ENCODE measurements around the gene PCDH9. TPM values are rescaled to one million over a fixed set of nuclear protein-coding genes. Genes with fewer than 3 reads are reported as not detected.

The PCDH9 gene
- total and polyA plus RNA-seq, 8 donors, result 0.46 to 3.8 (median 1.5) TPM

- no peaks in the 10 kb centered on the region for H3K4me1 ChIP-seq
- no peak for TF ChIP-seq CTCF (IDR thresholded peaks at IDR 0.05)
- ATAC-seq, result no peak
- H3K36me3 ChIP-seq, result no peaks in the 10 kb centered on the region
- H3K9me3 ChIP-seq, result no peaks in the 10 kb centered on the region
- H3K4me3 ChIP-seq, result no peak overlapping the region
- 62 to 77% methylated on average over 2 of the region's 2 CpGs for WGBS, 2 donors
- no peak for DNase-seq
- FAIRE-seq, result no peak
- H3K27me3 ChIP-seq, result no peaks in the 10 kb centered on the region
- H3K27ac ChIP-seq, result no peak overlapping the region
- intact Hi-C loops (cut with DNase I), result no loop called here
Observed at GRCh38 chr13:66506979-66507378, 723.2 kb downstream of the PCDH9 start.

GRCh38 chr13:66506051-66506777 lies 723.9 kb downstream of the PCDH9 start:
- 71 to 79% methylated on average over 7 of the region's 7 CpGs for WGBS, 2 donors
- Histone ChIP-seq H3K4me3 (no peak overlapping the region), H3K27ac (no peak overlapping the region), H3K9me3 (no peaks in the 10 kb centered on the region), H3K27me3 (no peaks in the 10 kb centered on the region), H3K4me1 (no peaks in the 10 kb centered on the region), H3K36me3 (no peaks in the 10 kb centered on the region)
- TF ChIP-seq CTCF (IDR thresholded peaks at IDR 0.05), result no peak
- FAIRE-seq (no peak), ATAC-seq (no peak), DNase-seq (no peak)
- intact Hi-C loops (cut with DNase I), result no loop called here

- ATAC-seq, result no peak
Observed at GRCh38 chr13:66503890-66504289, 726.2 kb downstream of the PCDH9 start.

GRCh38 chr13:66501181-66501580 lies 729.0 kb downstream of the PCDH9 start:
- DNase-seq, result no peak
- Histone ChIP-seq H3K36me3 (no peaks in the 10 kb centered on the region), H3K27me3 (no peaks in the 10 kb centered on the region), H3K4me3 (no peak overlapping the region), H3K9me3 (no peaks in the 10 kb centered on the region), H3K4me1 (no peaks in the 10 kb centered on the region), H3K27ac (no peak overlapping the region)
- intact Hi-C loops (cut with DNase I), result no loop called here
- FAIRE-seq, result no peak
- no peak for ATAC-seq
- no peak for TF ChIP-seq CTCF (IDR thresholded peaks at IDR 0.05)

More at GRCh38 chr13:66503890-66504289, 726.2 kb downstream of the PCDH9 start:
- Histone ChIP-seq H3K9me3 (no peaks in the 10 kb centered on the region), H3K36me3 (no peaks in the 10 kb centered on the region), H3K4me1 (no peaks in the 10 kb centered on the region), H3K27me3 (no peaks in the 10 kb centered on the region), H3K27ac (no peak overlapping the region), H3K4me3 (no peak overlapping the region)
- DNase-seq (no peak), FAIRE-seq (no peak)
- 53 to 72% methylated on average over 6 of the region's 6 CpGs for WGBS, 2 donors
- TF ChIP-seq CTCF (IDR thresholded peaks at IDR 0.05), result no peak
- intact Hi-C loops (cut with DNase I), result no loop called here

GRCh38 chr13:66492479-66492878 lies 737.7 kb downstream of the PCDH9 start:
- intact Hi-C loops (cut with DNase I), result no loop called here
- no peak for DNase-seq
- no peak for TF ChIP-seq CTCF (IDR thresholded peaks at IDR 0.05)

More at GRCh38 chr13:66492479-66492878, 737.7 kb downstream of the PCDH9 start:
- ATAC-seq, result no peak
- FAIRE-seq, result no peak
- Histone ChIP-seq H3K4me3 (no peak overlapping the region), H3K27me3 (peaks cover 0 to 3% (median 0%) of the 10 kb centered on the region in 4 donors), H3K27ac (no peak overlapping the region), H3K4me1 (no peaks in the 10 kb centered on the region), H3K9me3 (no peaks in the 10 kb centered on the region), H3K36me3 (no peaks in the 10 kb centered on the region)
- WGBS, 2 donors, result 62 to 89% methylated on average over 1 of the region's 1 CpG
